ENCODE measurements around the gene DAAM2.
A peak's percentile ranks its signal among the peaks of the same experiment; 100 is the strongest.

Gene DAAM2

GRCh38 chr6:39790772-39791171 lies 1.4 kb upstream of the DAAM2 start:
- no peak for DNase-seq

DNA sequence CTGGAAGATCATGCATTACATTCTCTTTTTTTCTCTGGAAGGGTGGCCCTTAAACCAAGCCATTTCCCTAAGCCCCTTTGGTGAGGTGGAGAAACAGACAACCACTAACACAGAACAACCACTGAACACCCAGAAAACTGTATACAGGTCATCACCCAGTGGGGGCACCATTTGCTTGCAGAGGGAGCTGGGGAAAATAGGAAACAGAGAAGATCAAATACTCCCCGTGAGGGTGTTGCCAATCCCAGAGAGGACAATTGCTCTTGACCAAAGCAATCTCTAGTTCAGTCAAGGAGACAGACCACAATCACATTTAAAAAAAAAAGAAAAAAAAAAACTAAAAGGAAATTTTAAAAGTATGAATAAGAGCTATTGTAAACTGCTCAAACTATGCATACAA lies 865 bp upstream of the DAAM2 start:
- no peak for DNase-seq

GRCh38 chr6:39792540-39793450 lies 619 bp downstream of the DAAM2 start:
- peak; percentile 63 for DNase-seq

GRCh38 chr6:39793516-39793915 lies 1.3 kb downstream of the DAAM2 start:
- DNase-seq: no peak

GRCh38 chr6:39794231-39794630 lies 2.1 kb downstream of the DAAM2 start:
- DNase-seq: no peak

DNA sequence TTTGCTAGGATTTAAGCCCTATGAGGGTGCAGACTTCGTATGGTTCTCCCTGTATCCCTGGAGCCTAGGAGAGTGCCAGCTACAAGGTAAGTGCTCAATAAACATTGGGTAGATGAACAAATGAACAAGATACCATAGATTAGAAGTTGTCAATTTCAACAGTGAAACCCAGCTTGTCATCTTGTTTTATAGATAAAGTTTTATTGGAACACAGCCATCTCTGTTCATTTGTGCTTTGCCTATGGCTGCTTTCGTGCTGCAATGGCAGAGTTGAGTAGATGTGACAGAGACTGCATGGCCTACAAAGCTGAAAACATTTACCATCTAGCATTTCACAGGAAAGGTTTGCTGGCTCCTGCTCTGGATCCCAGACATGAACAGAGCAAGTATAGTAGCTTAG lies 5.6 kb downstream of the DAAM2 start:
- DNase-seq: no peak

DNA sequence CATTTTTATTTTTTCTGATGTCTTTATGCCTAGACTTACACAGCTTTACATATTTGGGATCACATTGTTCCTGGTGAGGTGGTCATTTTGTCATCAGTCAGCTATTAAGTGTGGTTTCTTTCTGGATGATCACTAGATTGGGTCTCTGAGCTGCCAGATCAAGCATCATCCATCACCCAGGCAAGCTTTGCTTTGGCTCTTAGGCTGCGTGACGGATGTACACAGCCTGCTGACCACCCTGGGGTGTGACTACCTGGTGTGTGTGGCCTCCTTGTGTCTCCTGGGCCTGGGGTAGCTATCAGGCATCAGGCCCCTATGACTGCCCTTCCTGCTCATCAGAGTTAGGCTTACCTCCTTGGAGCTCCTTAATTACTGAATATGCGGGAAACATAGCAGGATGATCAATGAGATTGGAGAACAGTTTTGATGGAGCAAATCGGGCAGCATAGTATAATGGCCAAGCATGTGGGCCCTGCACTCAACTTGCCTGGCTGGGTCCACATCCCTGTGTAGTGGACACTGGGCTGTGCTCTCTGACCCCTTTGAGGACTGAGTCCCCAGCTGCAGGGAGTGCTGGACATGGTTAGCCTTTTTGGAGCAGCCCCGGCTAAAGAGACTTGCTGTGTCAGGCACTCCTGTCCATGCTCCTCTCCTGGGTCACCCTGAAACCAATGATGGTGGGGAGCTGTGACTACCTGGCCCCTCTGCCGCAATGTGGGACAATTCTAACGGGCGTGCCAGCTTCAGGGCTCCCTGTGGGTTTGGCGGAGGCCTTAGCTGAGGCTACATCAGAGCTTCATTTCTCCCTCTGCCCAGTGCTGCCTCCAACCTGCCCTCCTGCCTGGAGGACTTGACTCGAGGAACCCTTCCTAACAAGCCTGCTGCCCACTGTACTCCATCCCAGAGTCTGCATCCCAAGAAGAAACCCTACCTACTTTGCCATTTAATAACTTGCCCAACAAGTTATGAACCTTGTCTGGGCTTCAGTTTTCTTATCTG lies 8.2 kb downstream of the DAAM2 start:
- DNase-seq: no peak

DNA sequence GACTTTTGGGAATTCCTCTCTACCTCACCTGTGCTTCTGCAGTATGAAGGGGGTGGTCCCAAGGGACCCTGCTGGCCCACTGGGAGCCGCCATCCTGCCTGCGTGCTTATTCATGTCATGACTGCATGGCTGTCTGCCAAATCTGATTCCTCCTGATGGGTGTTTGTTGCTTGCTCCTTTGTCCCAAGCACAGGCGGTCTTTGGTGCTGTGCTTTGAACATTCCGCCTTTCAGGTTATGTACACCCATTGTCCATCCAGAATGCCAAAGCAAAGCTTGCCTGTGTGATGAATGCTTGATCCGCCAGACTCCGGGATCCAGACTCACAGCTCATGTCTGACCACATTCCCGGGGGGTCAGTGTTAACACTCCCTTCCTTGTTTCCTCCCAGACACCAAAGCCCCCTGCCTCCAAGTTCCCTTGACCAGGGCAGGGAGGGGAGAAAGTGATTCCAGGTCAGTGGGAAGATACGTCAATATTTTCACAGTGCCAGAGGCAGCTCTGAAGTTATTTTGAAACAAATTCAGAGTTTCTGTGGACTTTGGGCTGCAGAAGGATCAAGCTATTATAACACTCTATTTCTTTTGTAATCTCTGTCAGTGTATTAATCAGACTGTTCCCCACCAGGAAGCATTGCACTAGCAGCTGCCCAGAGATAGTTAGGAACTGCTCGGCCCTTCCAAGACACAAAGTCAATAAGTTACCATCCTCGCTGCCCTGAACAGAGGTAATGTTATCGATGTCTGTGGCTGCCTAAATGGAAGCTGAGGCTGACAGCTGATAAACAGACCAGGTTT lies 9.5 kb downstream of the DAAM2 start:
- DNase-seq: no peak

DNA sequence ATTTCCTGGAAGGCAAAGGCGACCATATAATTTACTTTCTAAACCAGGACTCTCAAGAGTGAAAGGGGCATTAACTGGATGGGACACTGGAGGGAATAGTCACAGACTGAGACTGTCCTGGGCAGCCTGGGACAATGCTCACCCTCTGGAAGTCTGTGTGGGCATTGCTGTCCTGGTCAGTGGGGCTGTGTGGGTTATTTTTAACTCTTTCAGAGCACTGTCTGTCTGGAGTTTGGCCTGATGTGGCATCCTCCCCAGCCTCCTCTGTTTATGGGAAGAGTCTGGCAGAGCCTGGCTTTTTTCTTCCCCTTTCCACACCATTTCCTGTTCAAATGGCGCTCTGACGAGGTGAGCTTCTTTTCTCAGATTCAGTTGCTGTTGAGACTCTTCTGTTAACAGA lies 11.7 kb downstream of the DAAM2 start:
- DNase-seq: no peak

GRCh38 chr6:39804466-39805065 lies 12.4 kb downstream of the DAAM2 start:
- DNase-seq: no peak

GRCh38 chr6:39806278-39806677 lies 14.1 kb downstream of the DAAM2 start:
- DNase-seq: no peak

GRCh38 chr6:39808346-39808745 lies 16.2 kb downstream of the DAAM2 start:
- no peak for DNase-seq

GRCh38 chr6:39808964-39809363 lies 16.8 kb downstream of the DAAM2 start:
- DNase-seq: no peak

DNA sequence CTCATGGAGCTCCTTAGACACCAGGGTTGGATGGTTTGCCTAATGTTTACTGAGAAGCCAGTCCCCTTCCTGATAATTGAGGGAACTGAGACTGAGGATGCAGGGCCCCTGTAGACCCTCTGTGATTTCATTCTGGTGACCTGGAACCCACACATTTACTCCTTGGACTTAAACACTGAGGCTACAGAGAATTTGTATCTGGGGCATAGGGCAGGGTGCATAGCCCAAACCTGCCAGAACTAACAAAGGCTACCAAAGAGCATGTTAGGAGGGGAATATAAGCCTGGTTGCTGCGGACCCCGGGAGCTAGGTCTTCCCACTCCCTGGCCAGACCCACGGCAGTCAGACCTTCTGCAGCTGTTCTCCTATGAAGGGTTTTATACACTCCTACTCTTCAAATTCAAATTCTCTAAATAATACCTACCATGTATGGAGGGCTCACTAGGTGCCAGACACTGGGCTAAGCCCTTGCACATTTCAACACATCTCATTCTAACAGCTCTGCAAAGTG lies 19.7 kb downstream of the DAAM2 start:
- DNase-seq: no peak

GRCh38 chr6:39812496-39812852 lies 20.3 kb downstream of the DAAM2 start:
- no peak for DNase-seq

- peak; percentile 87 for DNase-seq
Observed at GRCh38 chr6:39812853-39813533, 20.8 kb downstream of the DAAM2 start.

GRCh38 chr6:39814236-39814635 lies 22.1 kb downstream of the DAAM2 start:
- DNase-seq: no peak

DNA sequence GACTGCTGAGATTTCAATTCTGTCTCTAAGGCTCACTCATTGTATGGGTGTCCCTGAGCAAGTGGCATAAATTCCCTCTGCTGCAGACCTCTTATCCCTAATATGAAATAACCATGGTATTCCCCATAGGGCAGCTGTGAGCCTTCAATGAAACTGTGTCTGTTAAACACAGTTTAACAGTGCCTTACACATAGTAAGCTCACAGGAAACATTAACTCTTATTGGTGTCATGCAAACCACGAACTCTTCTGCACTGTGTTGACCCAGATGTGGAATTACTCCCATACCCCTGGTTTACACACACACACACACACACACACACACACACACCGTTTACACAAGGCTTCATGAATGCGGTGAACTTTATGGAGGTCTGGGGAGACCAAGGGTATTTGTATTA lies 23.2 kb downstream of the DAAM2 start:
- DNase-seq: no peak

GRCh38 chr6:39816747-39817146 lies 24.6 kb downstream of the DAAM2 start:
- DNase-seq: no peak

GRCh38 chr6:39818695-39819094 lies 26.5 kb downstream of the DAAM2 start:
- no peak for DNase-seq

DNA sequence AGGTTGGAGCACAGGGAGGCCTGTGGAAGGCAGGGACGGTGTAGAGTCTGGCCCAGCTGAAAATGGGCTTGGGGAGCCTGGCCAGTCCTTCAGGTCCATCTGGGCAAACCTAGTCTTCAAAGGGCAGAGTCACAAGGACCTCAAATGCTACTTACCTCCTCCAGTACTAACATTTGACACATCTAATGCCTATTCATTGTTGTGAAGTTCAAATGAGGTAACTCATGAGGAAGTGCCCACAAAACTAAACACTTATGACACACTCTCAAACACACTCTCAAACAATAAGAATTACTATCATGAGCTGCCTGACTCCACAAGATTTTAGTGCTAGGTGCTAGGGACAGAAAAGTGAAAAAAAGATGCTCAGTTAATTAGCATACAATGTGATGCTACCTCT lies 27.1 kb downstream of the DAAM2 start:
- no peak for DNase-seq

GRCh38 chr6:39819676-39820075 lies 27.5 kb downstream of the DAAM2 start:
- DNase-seq: no peak

All from left hindlimb (tissue), 1 donor.